HepG2 (cell line): ENCODE measurements around the gene NOXO1. TPM values are rescaled to one million over a fixed set of nuclear protein-coding genes. Genes with fewer than 3 reads are reported as not detected.

Source experiments
- ATRX ChIP-seq: sonication (generic); formaldehyde crosslinking; IDR thresholded peaks from 2 replicates; pipeline ENCODE4 v1.4.0; 2020; ENCODE audit warnings: missing genetic modification reagents, borderline replicate concordance
- HNF4A ChIP-seq: sonication (generic); formaldehyde crosslinking; IDR thresholded peaks from 2 replicates; pipeline ENCODE4 v1.4.0; 2020; ENCODE audit warnings: missing genetic modification reagents
- ISX ChIP-seq: sonication (generic); formaldehyde crosslinking; conservative IDR thresholded peaks from 2 replicates; pipeline ENCODE4 v1.5.0; 2020; ENCODE audit warnings: missing genetic modification reagents
- KDM6A ChIP-seq: IDR thresholded peaks from 2 replicates; pipeline ENCODE4 v1.6.1; 2016; ENCODE audit warnings: low read depth
- MAFF ChIP-seq: IDR thresholded peaks from 2 replicates; pipeline ENCODE4 v1.6.1; 2011; ENCODE audit warnings: low read depth, low read length, improper control_type of control experiment
- NFE2L1 ChIP-seq: sonication (generic); formaldehyde crosslinking; IDR thresholded peaks from 2 replicates; pipeline ENCODE4 v1.4.0; 2020; ENCODE audit warnings: missing genetic modification reagents, mild to moderate bottlenecking, borderline replicate concordance
- NFYC ChIP-seq: IDR thresholded peaks from 2 replicates; pipeline ENCODE4 v1.6.1; 2016; ENCODE audit warnings: missing genetic modification reagents, missing compliant biosample characterization
- PHF20 ChIP-seq: sonication (generic); formaldehyde crosslinking; IDR thresholded peaks from 2 replicates; pipeline ENCODE4 v1.5.0; 2020; ENCODE audit warnings: mild to moderate bottlenecking, missing genetic modification reagents
- PHF8 ChIP-seq: sonication (generic); formaldehyde crosslinking; IDR thresholded peaks from 2 replicates; pipeline ENCODE4 v1.5.0; 2020; ENCODE audit warnings: missing genetic modification reagents
- RAD51 ChIP-seq: fragments of 450-650 bp; IDR thresholded peaks from 2 replicates; pipeline ENCODE4 v1.6.1; 2016; ENCODE audit warnings: borderline replicate concordance
- SAP130 ChIP-seq: IDR thresholded peaks from 2 replicates; pipeline ENCODE4 v1.6.1; 2016; ENCODE audit warnings: low read depth
- SMC3 ChIP-seq: IDR thresholded peaks from 2 replicates; pipeline ENCODE4 v1.6.1; 2011; ENCODE audit warnings: low read length, improper control_type of control experiment
- SOX13 ChIP-seq, 3 experiments: fragments of 450-650 bp in 1 of 3; sonication (generic) in 1 of 3; formaldehyde crosslinking in 1 of 3; IDR thresholded peaks in 2 of 3; conservative IDR thresholded peaks in 1 of 3; 2 replicates each; pipeline versions ENCODE4 v1.5.0 to v1.6.1; 2016 to 2020; ENCODE audit warnings: antibody characterized with exemption in 1 of 3, mild to moderate bottlenecking in 1 of 3, missing compliant biosample characterization in 1 of 3, missing genetic modification reagents in 1 of 3, moderate library complexity in 1 of 3
- SRSF9 ChIP-seq: fragments of 200-400 bp; formaldehyde crosslinking; IDR thresholded peaks from 2 replicates; pipeline ENCODE4 v1.6.1; 2018; ENCODE audit warnings: borderline replicate concordance, mild to moderate bottlenecking, low read depth, low read length; ENCODE audit not compliant: insufficient read depth, poor library complexity, severe bottlenecking
- STAG1 ChIP-seq: sonication (generic); formaldehyde crosslinking; IDR thresholded peaks from 2 replicates; pipeline ENCODE4 v1.4.0; 2020; ENCODE audit warnings: missing genetic modification reagents
- TBP ChIP-seq: sonication (generic); formaldehyde crosslinking; IDR thresholded peaks from 2 replicates; pipeline ENCODE4 v1.5.0; 2020; ENCODE audit warnings: missing genetic modification reagents
- ZBTB4 ChIP-seq: sonication (generic); formaldehyde crosslinking; IDR thresholded peaks from 2 replicates; pipeline ENCODE4 v1.4.0; 2020; ENCODE audit warnings: missing genetic modification reagents, mild to moderate bottlenecking, borderline replicate concordance
- ZFP36 ChIP-seq: fragments of 150-350 bp; IDR thresholded peaks from 2 replicates; pipeline ENCODE4 v1.6.1; 2018; ENCODE audit warnings: borderline replicate concordance, low read length, low read depth; ENCODE audit not compliant: partially characterized antibody
- ZNF30 ChIP-seq: sonication (generic); formaldehyde crosslinking; IDR thresholded peaks from 2 replicates; pipeline ENCODE4 v1.5.0; 2020; ENCODE audit warnings: mild to moderate bottlenecking, missing genetic modification reagents
- ZNF333 ChIP-seq: sonication (generic); formaldehyde crosslinking; IDR thresholded peaks from 2 replicates; pipeline ENCODE4 v1.4.0; 2020; ENCODE audit warnings: mild to moderate bottlenecking, missing genetic modification reagents, borderline replicate concordance
- ZSCAN5A ChIP-seq: sonication (generic); formaldehyde crosslinking; IDR thresholded peaks from 2 replicates; pipeline ENCODE4 v1.8.0; 2022; ENCODE audit warnings: mild to moderate bottlenecking, missing genetic modification reagents, borderline replicate concordance
- polyA plus RNA-seq, 8 experiments: library from polyadenylated mRNA; depleted of rRNA in 3 of 8; stranded (reverse) in 7 of 8; unstranded in 1 of 8; fragments of >200 nt; fragmentation: Illumina TruSeq in 4 of 8; extraction: Trizol in 4 of 8; gene quantifications; 2 replicates each; pipeline versions ENCODE4 v1.2.1 to v1.2.3, GENCODE V29; 2011 to 2016; ENCODE audit warnings: low read depth in 4 of 8, missing spikeins in 1 of 8, mixed read lengths in 1 of 8; ENCODE audit not compliant: insufficient read depth in 1 of 8
- total RNA-seq, 5 experiments: library from RNA; depleted of rRNA; stranded (reverse); fragments of >200 nt; fragmentation: Illumina TruSeq; extraction: Trizol; gene quantifications; 2 replicates each; pipeline ENCODE4 v1.2.3, GENCODE V29; 2016; ENCODE audit warnings: low read depth in 1 of 5
- TF ChIP-seq, protein P1 (sequence below): sonication (generic); formaldehyde crosslinking; IDR thresholded peaks from 2 replicates; pipeline ENCODE4 v1.4.0; 2020; ENCODE audit warnings: mild to moderate bottlenecking, missing genetic modification reagents

The NOXO1 gene
- total and polyA plus RNA-seq, 2 of the 13 experiments (the other 11 are each of a cell fraction or from before 2014, with no cell fraction given) = 0.69 to 1.4 TPM

GRCh38 chr16:1932050-1933028, 48.9 kb downstream of the NOXO1 start (continued):
- TF ChIP-seq, protein P1, sequence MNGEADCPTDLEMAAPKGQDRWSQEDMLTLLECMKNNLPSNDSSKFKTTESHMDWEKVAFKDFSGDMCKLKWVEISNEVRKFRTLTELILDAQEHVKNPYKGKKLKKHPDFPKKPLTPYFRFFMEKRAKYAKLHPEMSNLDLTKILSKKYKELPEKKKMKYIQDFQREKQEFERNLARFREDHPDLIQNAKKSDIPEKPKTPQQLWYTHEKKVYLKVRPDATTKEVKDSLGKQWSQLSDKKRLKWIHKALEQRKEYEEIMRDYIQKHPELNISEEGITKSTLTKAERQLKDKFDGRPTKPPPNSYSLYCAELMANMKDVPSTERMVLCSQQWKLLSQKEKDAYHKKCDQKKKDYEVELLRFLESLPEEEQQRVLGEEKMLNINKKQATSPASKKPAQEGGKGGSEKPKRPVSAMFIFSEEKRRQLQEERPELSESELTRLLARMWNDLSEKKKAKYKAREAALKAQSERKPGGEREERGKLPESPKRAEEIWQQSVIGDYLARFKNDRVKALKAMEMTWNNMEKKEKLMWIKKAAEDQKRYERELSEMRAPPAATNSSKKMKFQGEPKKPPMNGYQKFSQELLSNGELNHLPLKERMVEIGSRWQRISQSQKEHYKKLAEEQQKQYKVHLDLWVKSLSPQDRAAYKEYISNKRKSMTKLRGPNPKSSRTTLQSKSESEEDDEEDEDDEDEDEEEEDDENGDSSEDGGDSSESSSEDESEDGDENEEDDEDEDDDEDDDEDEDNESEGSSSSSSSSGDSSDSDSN (CRISPR knock-in tag) = peak; percentile 75
- peak; percentile 71 for TF ChIP-seq STAG1 (CRISPR knock-in tag)
- no peak for TF ChIP-seq ATRX
- peak; percentile 27; the same call in 1 of the 2 replicates for TF ChIP-seq PHF8
- no peak for TF ChIP-seq SRSF9
- TF ChIP-seq PHF20 (CRISPR knock-in tag) = no peak
- 0 out of 2 replicates have a peak, but pooled peaks have one; percentile 37 for TF ChIP-seq ZBTB4 (CRISPR knock-in tag)
- peak; percentile 41 for TF ChIP-seq SAP130 (CRISPR knock-in tag)
- peak; percentile 57; the same call in 1 of the 2 replicates for TF ChIP-seq NFE2L1 (CRISPR knock-in tag)
- no peak for TF ChIP-seq MAFF
- no peak for TF ChIP-seq KDM6A
- TF ChIP-seq HNF4A (CRISPR knock-in tag) = no peak; the same call in 1 of the 2 replicates
- TF ChIP-seq RAD51 = no peak
- no peak for TF ChIP-seq ZFP36
- no peak for TF ChIP-seq ZSCAN5A (CRISPR knock-in tag)
- TF ChIP-seq TBP (CRISPR knock-in tag) = no peak
- peak; percentile 23; the same call in 1 of the 2 replicates for TF ChIP-seq SMC3
- no peak for TF ChIP-seq SOX13 (IDR thresholded peaks at IDR 0.05)
- no peak for TF ChIP-seq SOX13 (CRISPR knock-in tag; conservative IDR thresholded peaks at IDR 0.05 in 1 of 2, IDR thresholded peaks at IDR 0.05 in 1 of 2)
- no peak for TF ChIP-seq ZNF30 (CRISPR knock-in tag)
- no peak for TF ChIP-seq ZNF333 (CRISPR knock-in tag)
- no peak for TF ChIP-seq ISX (CRISPR knock-in tag)
- TF ChIP-seq NFYC (CRISPR knock-in tag) = no peak
